HFF-Myc (cell line): ENCODE results near the gene RABGAP1.

Experiments used
- DNase-seq: peaks from one replicate; pipeline ENCODE4 v3.0.0-alpha.2; 2011; ENCODE audit warnings: low read depth; ENCODE audit errors: extremely low read depth
- H3K4me3 ChIP-seq: replicated peaks from 2 replicates; pipeline ENCODE4 v1.5.1; 2011; ENCODE audit warnings: low read depth, mild to moderate bottlenecking, control low read depth, low read length
- CTCF ChIP-seq: IDR thresholded peaks from 2 replicates; pipeline ENCODE4 v1.5.1; 2012; ENCODE audit warnings: mild to moderate bottlenecking, low read depth, low read length, control low read depth; ENCODE audit errors: missing control alignments

The RABGAP1 gene

GRCh38 chr9:122955961-122956360, 15.1 kb downstream of the RABGAP1 start:
- DNase-seq = no peak
- H3K4me3 ChIP-seq = no peak overlapping the region
- TF ChIP-seq CTCF = no peak

GRCh38 chr9:122961139-122961538, 20.3 kb downstream of the RABGAP1 start:
- no peak overlapping the region for H3K4me3 ChIP-seq
- no peak for TF ChIP-seq CTCF
- DNase-seq = no peak

DNA sequence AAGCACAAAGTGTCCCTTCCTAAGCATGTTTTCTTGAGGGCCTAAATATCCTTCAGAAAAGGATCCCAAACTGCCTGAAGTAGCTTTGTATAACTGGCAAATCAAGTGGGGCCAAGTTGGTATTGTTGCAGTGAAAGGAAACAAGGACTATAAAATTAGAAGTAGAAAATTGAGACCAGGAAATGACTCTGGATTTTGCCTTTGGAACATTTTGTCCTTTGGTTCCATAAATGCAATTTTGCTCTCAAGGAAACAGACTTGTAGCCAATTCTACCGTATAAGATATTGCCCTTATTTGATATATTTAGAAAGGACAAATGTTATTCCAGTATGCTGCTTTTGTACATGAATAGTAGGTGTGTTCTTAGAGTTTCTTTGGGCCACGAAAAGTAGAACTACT, 34.4 kb downstream of the RABGAP1 start:
- TF ChIP-seq CTCF = no peak
- DNase-seq = no peak
- H3K4me3 ChIP-seq = no peak overlapping the region

DNA sequence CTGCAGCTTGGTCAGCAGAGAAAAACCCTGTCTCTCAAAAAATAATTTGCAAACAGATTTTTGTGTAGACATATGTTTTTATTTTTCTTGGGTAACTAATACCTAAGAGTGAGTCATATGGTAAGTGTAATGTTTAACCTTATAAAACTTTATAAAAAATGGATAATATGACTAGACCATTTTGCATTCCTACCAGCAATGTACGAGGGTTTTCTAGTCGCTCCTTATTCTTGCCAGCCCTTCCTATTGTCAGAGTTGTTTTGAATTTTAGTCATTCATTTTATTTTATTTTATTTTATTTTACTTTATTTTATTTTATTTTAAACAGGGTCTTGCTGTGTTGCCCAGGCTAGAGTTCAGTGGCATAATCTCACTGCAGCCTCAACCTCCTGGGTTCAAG, 37.8 kb downstream of the RABGAP1 start:
- no peak for DNase-seq
- H3K4me3 ChIP-seq = no peak overlapping the region
- no peak for TF ChIP-seq CTCF

GRCh38 chr9:122986010-122986409, 45.2 kb downstream of the RABGAP1 start:
- H3K4me3 ChIP-seq = no peak overlapping the region
- no peak for DNase-seq
- TF ChIP-seq CTCF = no peak

GRCh38 chr9:122988141-122988540, 47.3 kb downstream of the RABGAP1 start:
- no peak overlapping the region for H3K4me3 ChIP-seq
- TF ChIP-seq CTCF = no peak
- no peak for DNase-seq

DNA sequence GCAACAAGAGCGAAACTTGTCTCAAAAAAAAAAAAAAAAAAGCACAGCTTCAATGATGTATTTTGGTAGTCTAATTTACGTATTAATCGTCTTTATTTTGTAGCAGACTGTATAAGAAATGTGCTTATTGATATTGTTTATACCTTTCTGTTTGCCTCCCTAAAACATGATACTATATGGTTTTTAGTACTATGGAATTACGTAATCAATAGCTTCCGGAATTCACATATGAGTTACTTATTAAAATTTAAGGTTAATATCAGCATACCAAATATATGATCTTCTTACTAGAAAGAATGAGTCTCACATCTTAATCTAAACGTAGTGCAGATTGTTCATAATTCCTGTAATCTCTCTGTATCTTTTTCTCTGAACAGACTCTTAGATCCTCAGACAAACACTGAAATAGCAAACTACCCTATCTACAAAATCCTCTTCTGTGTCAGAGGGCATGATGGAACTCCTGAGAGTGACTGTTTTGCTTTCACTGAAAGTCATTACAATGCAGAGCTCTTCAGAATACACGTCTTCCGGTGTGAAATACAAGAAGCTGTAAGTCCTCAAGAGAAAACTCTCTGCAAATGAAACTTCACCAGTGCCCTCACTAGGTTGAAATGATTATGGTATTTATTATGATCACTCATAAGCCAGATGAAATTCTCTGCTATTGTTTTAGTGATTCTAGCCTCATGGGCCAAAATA, 48.3 kb downstream of the RABGAP1 start:
- H3K4me3 ChIP-seq = no peak overlapping the region
- no peak for TF ChIP-seq CTCF
- DNase-seq = no peak
